CD4-positive, alpha-beta T cell treated with Interleukin-17A for 1 hour (primary cell): ENCODE results near the gene MGAT4B.

Source experiments
- DNase-seq: peaks from one replicate; pipeline ENCODE4 v3.0.0-alpha.2; 2020

Gene MGAT4B

GRCh38 chr5:179825655-179826182, 19.1 kb upstream of the MGAT4B start:
- DNase-seq, result peak; percentile 16

GRCh38 chr5:179824745-179825112, 18.1 kb upstream of the MGAT4B start:
- no peak for DNase-seq

- DNase-seq, result peak; percentile 14
Measured at GRCh38 chr5:179823937-179824744, 17.5 kb upstream of the MGAT4B start.

- no peak for DNase-seq
Measured at GRCh38 chr5:179822444-179822990, 15.9 kb upstream of the MGAT4B start.

- DNase-seq, result no peak
Measured at GRCh38 chr5:179822059-179822432, 15.4 kb upstream of the MGAT4B start.

- DNase-seq, result peak; percentile 93
Measured at GRCh38 chr5:179821298-179822058, 14.8 kb upstream of the MGAT4B start.

- peak; percentile 87 for DNase-seq
Measured at GRCh38 chr5:179820483-179821297, 14.0 kb upstream of the MGAT4B start, which contains the start of gene SQSTM1. SQSTM1 (plus strand) TSS chr5:179820905; CDS start chr5:179820937, 32 bp downstream.

GRCh38 chr5:179820127-179820482, 13.4 kb upstream of the MGAT4B start:
- no peak for DNase-seq

- peak; percentile 45 for DNase-seq
Measured at GRCh38 chr5:179819296-179820126, 12.8 kb upstream of the MGAT4B start.

- DNase-seq, result peak; percentile 94
Measured at GRCh38 chr5:179818746-179819295, 12.2 kb upstream of the MGAT4B start.

- DNase-seq, result no peak
Measured at GRCh38 chr5:179817890-179818745, 11.5 kb upstream of the MGAT4B start.

- no peak for DNase-seq
Measured at GRCh38 chr5:179817470-179817840, 10.8 kb upstream of the MGAT4B start.

- DNase-seq, result peak; percentile 17
Measured at GRCh38 chr5:179816796-179817469, 10.3 kb upstream of the MGAT4B start.

GRCh38 chr5:179816401-179816795, 9.7 kb upstream of the MGAT4B start:
- no peak for DNase-seq

GRCh38 chr5:179815491-179816249, 9.0 kb upstream of the MGAT4B start:
- DNase-seq, result no peak

- no peak for DNase-seq
Measured at GRCh38 chr5:179814090-179814489, 7.4 kb upstream of the MGAT4B start.

GRCh38 chr5:179812997-179813607, 6.4 kb upstream of the MGAT4B start:
- DNase-seq, result no peak

GRCh38 chr5:179812135-179812825, 5.6 kb upstream of the MGAT4B start:
- DNase-seq, result no peak
